HG03439 (cell line): ENCODE results near the gene HDAC5.
"Not testable (repeated sequence)": the region's sequence is repeated elsewhere in the genome, so short reads cannot be mapped to it uniquely, and the experiment has no call there.

Source experiments
- ATAC-seq: cut with Tn5 transposase; IDR thresholded peaks from one replicate; pipeline ENCODE4 v1.9.1; 2021; ENCODE audit warnings: mild to moderate bottlenecking, moderate library complexity; ENCODE audit not compliant: unreplicated experiment

HDAC5 gene

DNA sequence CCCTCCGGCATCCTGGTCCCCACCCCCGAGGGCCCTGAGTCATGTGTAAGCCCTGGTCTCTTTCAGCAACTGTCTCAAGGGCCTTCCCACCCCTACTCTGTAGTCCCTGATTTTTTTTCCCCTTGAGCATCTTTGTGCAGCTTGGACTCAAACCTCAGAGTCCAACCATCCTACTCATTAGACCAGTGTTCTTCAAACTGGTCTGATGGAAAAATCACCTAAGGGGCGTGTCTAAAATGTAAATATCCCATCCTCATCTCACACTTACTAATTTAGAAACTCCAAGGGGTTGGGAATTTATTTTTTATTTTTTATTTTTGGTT, 52.3 kb downstream of the HDAC5 start:
- peak; percentile 22 for ATAC-seq

GRCh38 chr17:44070455-44071197, 52.8 kb downstream of the HDAC5 start, which contains the start of gene G6PC3:
Gene G6PC3, plus strand, starts transcription at chr17:44070735. Its CDS starts 231 bp downstream, at chr17:44070966.
- ATAC-seq: peak; percentile 66

DNA sequence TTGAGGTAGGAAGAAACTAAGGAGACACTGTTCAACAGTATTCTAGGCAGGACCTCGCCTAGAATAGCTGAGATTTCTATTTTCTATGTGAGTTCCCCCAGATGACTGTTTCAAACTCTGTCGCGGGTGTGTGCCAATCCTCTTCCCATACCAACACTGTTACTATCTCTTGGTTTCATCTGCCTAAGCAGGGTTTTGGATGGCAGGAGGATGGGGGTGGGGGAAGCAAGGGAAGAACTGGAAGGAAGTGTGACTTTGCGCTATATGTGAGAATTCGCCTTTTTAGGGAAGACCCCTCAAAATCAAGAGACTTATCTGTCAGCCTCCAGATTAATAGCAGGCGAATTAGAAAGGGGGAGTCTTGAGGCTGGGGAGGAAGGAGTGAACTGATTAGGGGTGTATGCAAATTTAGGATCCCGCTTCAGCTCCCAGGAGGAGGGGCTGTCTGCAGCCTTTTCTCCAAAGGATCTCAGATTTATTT, 53.4 kb downstream of the HDAC5 start:
- ATAC-seq: no peak

- ATAC-seq: no peak
Measured at GRCh38 chr17:44067545-44067940, 55.9 kb downstream of the HDAC5 start.

DNA sequence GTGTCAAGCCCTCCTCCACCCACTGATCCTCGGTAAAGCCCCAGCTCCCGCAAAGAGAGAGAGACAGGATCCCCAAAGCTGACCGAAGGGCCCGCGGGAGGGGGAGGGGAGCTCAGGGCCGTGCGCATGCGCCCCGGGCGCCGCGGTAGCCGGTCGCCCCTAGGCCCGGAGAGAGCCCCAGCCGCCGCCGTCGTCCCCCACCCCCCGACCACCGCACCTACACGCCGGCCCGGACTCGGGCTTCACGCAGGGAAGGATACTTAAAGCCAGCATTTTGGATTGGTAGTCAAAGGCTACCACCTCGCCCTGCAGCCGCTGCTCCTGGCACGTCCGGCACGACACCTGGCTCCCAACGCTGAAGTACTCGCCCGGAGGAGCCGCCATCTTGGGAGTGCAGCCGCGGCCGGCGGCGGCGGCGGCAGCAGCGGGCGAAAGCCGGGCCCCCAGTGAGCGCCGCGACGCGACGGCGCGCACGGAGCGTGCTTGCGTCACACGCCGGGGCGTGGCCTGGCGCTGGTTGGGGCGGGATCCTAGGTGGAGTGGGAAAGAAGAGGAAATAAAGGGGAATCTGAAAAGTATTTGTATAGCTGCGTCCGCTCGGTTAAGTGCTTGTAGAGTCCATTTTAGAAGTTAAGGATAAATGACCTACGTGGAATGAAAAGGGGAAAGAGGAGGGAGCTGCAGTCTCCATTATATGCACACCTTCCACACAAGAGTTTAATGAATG, 57.1 kb downstream of the HDAC5 start, which contains the start of gene LSM12:
LSM12 (minus strand) TSS at position 468 of the 727 bp plus-strand sequence; CDS start at position 384, 84 bp downstream.
- peak; percentile 62 for ATAC-seq

DNA sequence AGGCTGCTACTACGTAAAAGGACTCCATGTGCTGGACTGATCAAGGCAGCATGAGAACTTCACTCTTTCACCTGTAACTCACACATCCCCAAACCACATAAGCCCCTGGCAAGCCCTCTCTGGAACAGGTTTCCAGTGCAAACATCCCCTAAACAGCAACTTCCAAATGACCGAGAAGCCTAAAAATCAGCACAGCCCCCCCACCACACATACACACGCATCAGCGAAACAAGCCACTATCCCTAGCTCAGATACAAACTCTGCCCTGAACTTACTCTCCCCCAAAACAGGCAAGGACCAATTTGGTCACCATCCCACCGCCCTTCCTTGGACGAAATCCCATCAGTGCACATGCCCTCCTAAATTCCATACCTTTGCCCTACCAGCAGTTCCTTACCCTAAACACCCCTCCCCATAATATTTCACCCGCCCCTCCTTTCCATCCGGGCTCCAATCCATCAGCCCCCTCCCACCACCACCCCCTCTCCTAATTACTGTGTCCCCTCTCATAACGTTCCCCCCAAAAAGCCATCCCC, 57.7 kb downstream of the HDAC5 start:
- ATAC-seq: no peak

GRCh38 chr17:44063704-44064639, 59.5 kb downstream of the HDAC5 start:
- no peak for ATAC-seq

DNA sequence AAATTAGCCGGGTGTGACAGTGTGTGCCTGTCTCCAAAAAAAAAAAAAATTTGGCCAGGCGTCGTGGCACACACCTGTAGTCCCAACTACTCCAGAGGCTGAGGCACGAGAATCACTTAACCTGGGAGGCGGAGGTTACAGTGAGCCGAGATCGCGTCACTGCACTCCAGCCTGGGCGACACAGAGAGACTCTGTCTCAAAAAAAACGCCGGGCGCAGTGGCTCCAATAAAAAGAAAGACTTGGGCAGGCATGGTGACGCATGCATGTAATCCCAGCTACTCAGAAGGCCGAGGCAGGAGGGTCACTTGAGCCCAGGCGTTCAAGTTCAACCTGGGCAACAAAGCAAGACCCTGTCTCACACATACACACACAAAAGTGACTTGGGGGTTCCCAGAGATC, 60.6 kb downstream of the HDAC5 start:
- no peak for ATAC-seq

- no peak for ATAC-seq
Measured at GRCh38 chr17:44061446-44061845, 62.0 kb downstream of the HDAC5 start.

- no peak for ATAC-seq
Measured at GRCh38 chr17:44059101-44059892, 64.1 kb downstream of the HDAC5 start.

DNA sequence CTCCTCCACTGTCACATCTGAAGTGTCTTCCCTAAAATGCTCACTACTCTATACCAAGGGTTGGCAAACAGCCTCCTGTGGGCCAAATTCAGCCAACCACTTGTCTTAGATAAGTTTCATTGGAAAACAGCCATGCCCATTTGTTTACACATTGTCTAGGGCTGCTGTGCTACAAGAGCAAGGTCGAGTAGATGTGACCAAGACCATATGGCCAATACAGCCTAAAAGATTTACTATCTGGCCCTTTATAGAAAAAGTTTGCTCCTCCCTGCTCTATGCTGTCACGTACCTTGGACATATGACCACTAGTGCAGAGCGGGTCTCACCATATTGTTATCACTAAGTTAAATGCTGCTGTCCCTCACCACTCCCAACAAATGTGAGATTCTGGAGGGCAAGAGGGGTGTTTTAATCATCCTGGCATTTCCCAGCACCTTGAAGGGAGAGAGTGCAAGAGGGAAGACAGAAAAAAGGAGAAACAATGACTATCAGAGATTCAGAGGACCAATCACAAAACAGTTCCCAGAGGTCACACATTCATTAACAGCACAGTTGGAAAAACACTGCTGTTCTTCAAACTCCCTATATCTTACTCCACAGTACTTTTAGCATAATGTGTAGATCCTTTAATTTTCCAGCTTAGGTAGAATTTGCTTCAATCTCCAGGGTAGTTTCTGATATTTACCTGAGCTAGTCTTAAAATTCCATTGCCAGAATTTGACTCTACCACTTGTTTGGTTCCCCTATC, 70.1 kb downstream of the HDAC5 start:
- ATAC-seq: no peak

DNA sequence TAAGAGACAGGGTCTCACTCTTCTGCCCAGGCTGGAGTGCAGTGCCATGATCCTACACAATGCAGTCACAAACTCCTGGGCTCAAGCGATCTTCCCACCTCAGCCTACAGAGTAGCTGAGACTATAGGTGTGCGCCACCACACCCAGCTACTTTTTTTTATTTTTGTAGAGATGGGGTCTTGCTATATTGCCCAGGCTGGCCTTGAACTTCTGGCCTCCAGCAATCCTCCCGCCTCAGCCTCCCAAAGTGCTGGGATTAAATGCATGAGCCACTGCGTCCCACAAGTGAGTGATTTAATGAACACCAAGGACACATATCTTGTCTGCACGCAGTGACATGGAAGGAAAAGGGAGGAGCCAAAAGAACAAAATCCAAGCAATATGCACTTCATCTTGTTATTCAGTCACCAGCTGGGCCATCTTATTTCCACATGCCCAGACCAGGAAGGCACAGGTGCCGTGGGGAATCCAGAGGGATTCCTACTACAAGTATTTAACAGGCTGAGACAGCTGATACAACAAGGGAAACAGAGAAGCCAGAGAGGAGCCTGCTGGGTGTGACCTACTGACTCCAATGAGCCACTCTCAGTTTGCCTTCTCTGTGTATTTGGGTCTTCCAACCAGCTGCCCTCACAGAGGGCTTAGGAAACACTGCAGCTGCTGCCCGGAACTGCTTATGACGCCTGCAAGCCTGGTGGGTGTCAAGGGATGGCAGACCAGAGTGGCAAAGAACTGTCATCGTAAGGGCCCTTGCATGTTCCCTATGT, 74.0 kb downstream of the HDAC5 start:
- no peak for ATAC-seq

GRCh38 chr17:44046893-44047292, 76.5 kb downstream of the HDAC5 start:
- ATAC-seq: not testable (repeated sequence)

- no peak for ATAC-seq
Measured at GRCh38 chr17:44045486-44045885, 78.0 kb downstream of the HDAC5 start.

- no peak for ATAC-seq
Measured at GRCh38 chr17:44044071-44044470, 79.4 kb downstream of the HDAC5 start.

DNA sequence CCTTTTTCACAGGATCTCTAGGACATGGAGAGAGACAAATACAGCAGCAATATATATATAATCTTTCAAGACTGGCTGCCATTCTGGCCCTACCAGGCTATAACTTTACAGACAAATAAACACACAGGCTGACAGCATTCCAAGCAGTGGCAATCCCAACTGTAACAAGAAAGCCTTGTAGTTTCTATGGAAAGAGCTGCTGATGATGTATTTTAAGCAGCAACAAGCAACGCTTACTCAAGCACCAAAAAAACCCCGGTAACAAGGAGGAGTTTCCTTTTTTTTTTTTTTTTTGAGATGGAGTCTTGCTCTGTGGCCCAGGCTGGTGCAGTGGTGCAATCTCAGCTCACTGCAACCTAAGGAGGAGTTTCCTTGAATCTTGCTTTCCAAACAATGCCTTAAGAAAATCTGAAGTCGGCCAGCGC, 80.2 kb downstream of the HDAC5 start:
- ATAC-seq: no peak

- no peak for ATAC-seq
Measured at GRCh38 chr17:44039829-44040635, 83.4 kb downstream of the HDAC5 start.

GRCh38 chr17:44038604-44039011, 84.8 kb downstream of the HDAC5 start:
- no peak for ATAC-seq
